ENCODE data around the gene WWC2. TPM values are rescaled to one million over a fixed set of nuclear protein-coding genes. Genes with fewer than 3 reads are reported as not detected.
A peak's percentile ranks its signal among the peaks of the same experiment; 100 is the strongest.

The WWC2 gene
- total RNA-seq, 4 donors from 2014 or later: 28.2 to 38.5 (median 37.0) TPM

GRCh38 chr4:183129125-183129524 lies 30.1 kb downstream of the WWC2 start:
- Histone ChIP-seq H3K27me3 (no peaks in the 10 kb centered on the region), H3K4me1 (peaks cover 29 to 51% (median 42%) of the 10 kb centered on the region in 4 donors), H3K27ac (replicated peaks in 1 of 4) (peak overlapping the region in 1 of 4 donors; percentile 48), H3K4me3 (no peak overlapping the region), H3K36me3 (no peaks in the 10 kb centered on the region), H3K9me3 (no peaks in the 10 kb centered on the region)
- intact Hi-C loops (cut with DNase I): no loop called here
- 91% methylated on average over 3 of the region's 3 CpGs for WGBS
- no peak for DNase-seq (ENCODE audit: extremely low spot score)
- no peak for TF ChIP-seq POLR2AphosphoS5 (IDR thresholded peaks at IDR 0.05)
- TF ChIP-seq POLR2A (IDR thresholded peaks at IDR 0.05; ENCODE audit: low read depth): no peak
- TF ChIP-seq EP300 (IDR thresholded peaks at IDR 0.05): no peak

GRCh38 chr4:183129675-183130074 lies 30.6 kb downstream of the WWC2 start:
- Histone ChIP-seq H3K9me3 (no peaks in the 10 kb centered on the region), H3K27ac (replicated peaks in 1 of 4) (peak overlapping the region in 1 of 4 donors; percentile 48), H3K4me1 (peaks cover 29 to 46% (median 38%) of the 10 kb centered on the region in 4 donors), H3K4me3 (no peak overlapping the region), H3K36me3 (no peaks in the 10 kb centered on the region), H3K27me3 (no peaks in the 10 kb centered on the region)
- WGBS: 72% methylated on average over 2 of the region's 2 CpGs
- intact Hi-C loops (cut with DNase I): no loop called here
- DNase-seq (ENCODE audit: extremely low spot score): no peak
- no peak for TF ChIP-seq EP300 (IDR thresholded peaks at IDR 0.05)
- TF ChIP-seq, protein P1, sequence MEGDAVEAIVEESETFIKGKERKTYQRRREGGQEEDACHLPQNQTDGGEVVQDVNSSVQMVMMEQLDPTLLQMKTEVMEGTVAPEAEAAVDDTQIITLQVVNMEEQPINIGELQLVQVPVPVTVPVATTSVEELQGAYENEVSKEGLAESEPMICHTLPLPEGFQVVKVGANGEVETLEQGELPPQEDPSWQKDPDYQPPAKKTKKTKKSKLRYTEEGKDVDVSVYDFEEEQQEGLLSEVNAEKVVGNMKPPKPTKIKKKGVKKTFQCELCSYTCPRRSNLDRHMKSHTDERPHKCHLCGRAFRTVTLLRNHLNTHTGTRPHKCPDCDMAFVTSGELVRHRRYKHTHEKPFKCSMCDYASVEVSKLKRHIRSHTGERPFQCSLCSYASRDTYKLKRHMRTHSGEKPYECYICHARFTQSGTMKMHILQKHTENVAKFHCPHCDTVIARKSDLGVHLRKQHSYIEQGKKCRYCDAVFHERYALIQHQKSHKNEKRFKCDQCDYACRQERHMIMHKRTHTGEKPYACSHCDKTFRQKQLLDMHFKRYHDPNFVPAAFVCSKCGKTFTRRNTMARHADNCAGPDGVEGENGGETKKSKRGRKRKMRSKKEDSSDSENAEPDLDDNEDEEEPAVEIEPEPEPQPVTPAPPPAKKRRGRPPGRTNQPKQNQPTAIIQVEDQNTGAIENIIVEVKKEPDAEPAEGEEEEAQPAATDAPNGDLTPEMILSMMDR (IDR thresholded peaks at IDR 0.05): no peak
- TF ChIP-seq POLR2AphosphoS5 (IDR thresholded peaks at IDR 0.05): no peak
- no peak for TF ChIP-seq POLR2A (IDR thresholded peaks at IDR 0.05; ENCODE audit: low read depth)

DNA sequence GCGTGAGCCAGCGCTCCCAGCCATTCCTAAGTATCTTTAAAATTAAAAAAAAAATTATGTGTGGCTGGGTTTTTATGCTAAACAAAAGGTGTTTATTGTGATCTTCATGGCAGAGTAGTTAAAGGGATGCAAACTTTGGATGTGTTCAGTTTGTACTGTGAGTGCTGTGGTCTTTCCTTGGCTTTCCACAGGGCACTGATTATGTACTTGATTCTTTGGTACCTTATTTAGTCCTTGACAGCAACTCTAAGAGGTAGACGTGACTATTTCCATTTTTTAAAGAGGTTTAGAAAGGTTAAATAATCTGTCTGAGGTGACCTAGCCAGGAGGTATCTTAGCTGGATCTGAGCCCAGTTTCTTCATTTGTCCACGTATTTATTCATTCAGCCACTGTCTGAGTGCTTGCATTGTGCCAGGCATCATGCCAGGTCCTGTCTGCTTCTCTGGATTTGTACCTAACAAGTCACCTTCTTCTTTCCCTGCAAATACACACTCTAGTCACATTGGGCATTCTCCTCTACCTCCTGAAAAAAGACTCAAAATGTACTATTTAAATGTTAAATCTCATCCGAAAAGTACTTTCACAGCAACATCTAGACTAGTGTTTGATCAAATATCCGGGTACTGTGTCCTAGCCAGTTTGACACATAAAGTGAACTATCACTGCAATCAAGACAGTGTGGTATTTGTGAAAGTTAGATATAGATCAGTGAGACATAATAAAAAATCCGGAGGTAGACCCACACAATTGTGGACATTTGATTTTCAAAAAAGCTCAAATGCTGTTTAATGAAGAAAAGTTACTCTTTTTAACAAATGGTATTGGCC lies 31.5 kb downstream of the WWC2 start:
- no peaks in the 10 kb centered on the region for H3K36me3 ChIP-seq
- no peaks in the 10 kb centered on the region for H3K9me3 ChIP-seq
- H3K27me3 ChIP-seq: no peaks in the 10 kb centered on the region
- intact Hi-C loops (cut with DNase I): no loop called here
- H3K4me3 ChIP-seq: no peak overlapping the region
- H3K27ac ChIP-seq (replicated peaks in 1 of 4): peak overlapping the region in 3 of 4 donors; percentile 8 to 57 (median 48)
- TF ChIP-seq EP300 (IDR thresholded peaks at IDR 0.05) (no peak), POLR2A (IDR thresholded peaks at IDR 0.05; ENCODE audit: low read depth) (no peak), POLR2AphosphoS5 (IDR thresholded peaks at IDR 0.05) (no peak)
- TF ChIP-seq, protein P1 (IDR thresholded peaks at IDR 0.05): no peak
- peaks cover 24 to 38% (median 32%) of the 10 kb centered on the region in 4 donors for H3K4me1 ChIP-seq
- no peak for DNase-seq (ENCODE audit: extremely low spot score)
- 59% methylated on average over 7 of the region's 7 CpGs for WGBS

DNA sequence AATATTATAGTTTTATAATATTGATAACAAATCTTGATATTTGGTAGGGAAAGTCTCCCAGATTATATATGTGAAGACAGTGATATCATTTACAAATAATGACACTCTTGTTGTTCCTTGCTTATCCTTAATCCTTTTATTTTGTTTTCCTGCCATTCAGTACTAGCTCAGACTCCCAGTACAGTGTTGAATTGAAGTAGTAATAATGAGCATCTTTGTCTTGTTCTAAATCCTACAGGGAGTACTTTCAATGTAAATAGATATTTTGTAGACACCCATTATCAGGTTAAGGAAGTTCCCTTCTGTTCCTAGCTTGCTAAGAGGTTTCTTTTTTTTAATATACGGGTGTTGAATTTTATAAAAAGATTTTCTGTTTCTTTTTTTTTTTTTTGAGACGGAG lies 33.0 kb downstream of the WWC2 start:
- Histone ChIP-seq H3K9me3 (no peaks in the 10 kb centered on the region), H3K4me3 (no peak overlapping the region), H3K36me3 (no peaks in the 10 kb centered on the region), H3K27me3 (no peaks in the 10 kb centered on the region), H3K27ac (replicated peaks in 1 of 4) (no peak overlapping the region), H3K4me1 (peaks cover 15 to 23% (median 20%) of the 10 kb centered on the region in 4 donors)
- no peak for DNase-seq (ENCODE audit: extremely low spot score)
- TF ChIP-seq EP300 (IDR thresholded peaks at IDR 0.05) (no peak), POLR2AphosphoS5 (IDR thresholded peaks at IDR 0.05) (no peak), POLR2A (IDR thresholded peaks at IDR 0.05; ENCODE audit: low read depth) (no peak)
- TF ChIP-seq, protein P1 (IDR thresholded peaks at IDR 0.05): no peak
- whole genome bisulfite sequencing: 87% methylated on average over 2 of the region's 2 CpGs
- intact Hi-C loops (cut with DNase I): no loop called here

DNA sequence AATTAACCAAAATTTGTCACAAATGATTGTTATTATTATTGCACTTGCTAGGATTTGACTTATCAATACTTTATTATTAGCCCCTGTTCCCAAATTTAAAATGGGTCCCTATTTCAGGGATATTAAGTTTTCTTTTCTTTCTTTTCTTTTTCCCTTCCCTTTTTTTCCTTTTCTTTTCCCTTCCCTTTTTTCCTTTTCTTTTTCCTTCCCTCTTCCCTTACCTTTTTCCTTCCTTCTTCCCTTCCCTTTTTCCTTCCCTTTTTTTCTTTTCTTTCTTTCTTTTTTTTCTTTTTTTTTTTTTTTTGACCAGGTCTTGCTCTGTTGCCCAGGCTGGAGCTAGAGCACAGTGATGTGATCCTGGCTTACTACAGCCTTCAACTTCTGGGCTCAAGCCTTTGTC lies 33.8 kb downstream of the WWC2 start:
- intact Hi-C loops (cut with DNase I): no loop called here
- TF ChIP-seq POLR2AphosphoS5 (IDR thresholded peaks at IDR 0.05): no peak
- TF ChIP-seq EP300 (IDR thresholded peaks at IDR 0.05): no peak
- TF ChIP-seq POLR2A (IDR thresholded peaks at IDR 0.05; ENCODE audit: low read depth): no peak
- TF ChIP-seq, protein P1 (IDR thresholded peaks at IDR 0.05): no peak
- Histone ChIP-seq H3K27me3 (no peaks in the 10 kb centered on the region), H3K4me3 (no peak overlapping the region), H3K4me1 (peaks cover 15 to 23% (median 20%) of the 10 kb centered on the region in 4 donors), H3K9me3 (no peaks in the 10 kb centered on the region), H3K36me3 (no peaks in the 10 kb centered on the region), H3K27ac (replicated peaks in 1 of 4) (no peak overlapping the region)
- no peak for DNase-seq (ENCODE audit: extremely low spot score)

All from esophagus muscularis mucosa (tissue), 4 donors.